NT2/D1 (cell line): ENCODE measurements around the gene GBP6.
"Not testable (repeated sequence)": the region's sequence is repeated elsewhere in the genome, so short reads cannot be mapped to it uniquely, and the experiment has no call there.

ENCODE experiments used
- DNase-seq: peaks from one replicate; pipeline ENCODE4 v3.0.0-alpha.2; 2011; ENCODE audit warnings: low read depth, low spot score
- H3K27me3 ChIP-seq: 2 replicates; pipeline ENCODE4 v1.6.0; 2011; ENCODE audit warnings: mild to moderate bottlenecking; ENCODE audit not compliant: insufficient read length, insufficient read depth
- H3K36me3 ChIP-seq: 2 replicates; pipeline ENCODE4 v1.6.1; 2011; ENCODE audit warnings: mild to moderate bottlenecking, low read length, mixed read lengths; ENCODE audit not compliant: insufficient read depth, insufficient read length
- H3K4me1 ChIP-seq: 2 replicates; pipeline ENCODE4 v1.5.1; 2011; ENCODE audit not compliant: insufficient read depth, insufficient read length
- H3K4me3 ChIP-seq: 2 replicates; pipeline ENCODE4 v1.5.1; 2011; ENCODE audit warnings: low read depth; ENCODE audit not compliant: insufficient read length
- H3K9ac ChIP-seq: 2 replicates; pipeline ENCODE4 v1.6.0; 2011; ENCODE audit warnings: low read depth; ENCODE audit not compliant: insufficient read length
- H3K9me3 ChIP-seq: 2 replicates; pipeline ENCODE4 v1.5.1; 2011; ENCODE audit warnings: mild to moderate bottlenecking, low read length; ENCODE audit not compliant: insufficient read depth
- SUZ12 ChIP-seq: IDR thresholded peaks from 2 replicates; pipeline ENCODE4 v1.6.1; 2011; ENCODE audit not compliant: insufficient read length, insufficient read depth; ENCODE audit errors: extremely low read depth
- YY1 ChIP-seq: IDR thresholded peaks from 2 replicates; pipeline ENCODE4 v1.6.1; 2011; ENCODE audit not compliant: insufficient read length, insufficient read depth
- ZNF274 ChIP-seq: IDR thresholded peaks from 2 replicates; pipeline ENCODE4 v1.6.1; 2011; ENCODE audit warnings: mild to moderate bottlenecking, low read depth, low read length

The GBP6 gene

DNA sequence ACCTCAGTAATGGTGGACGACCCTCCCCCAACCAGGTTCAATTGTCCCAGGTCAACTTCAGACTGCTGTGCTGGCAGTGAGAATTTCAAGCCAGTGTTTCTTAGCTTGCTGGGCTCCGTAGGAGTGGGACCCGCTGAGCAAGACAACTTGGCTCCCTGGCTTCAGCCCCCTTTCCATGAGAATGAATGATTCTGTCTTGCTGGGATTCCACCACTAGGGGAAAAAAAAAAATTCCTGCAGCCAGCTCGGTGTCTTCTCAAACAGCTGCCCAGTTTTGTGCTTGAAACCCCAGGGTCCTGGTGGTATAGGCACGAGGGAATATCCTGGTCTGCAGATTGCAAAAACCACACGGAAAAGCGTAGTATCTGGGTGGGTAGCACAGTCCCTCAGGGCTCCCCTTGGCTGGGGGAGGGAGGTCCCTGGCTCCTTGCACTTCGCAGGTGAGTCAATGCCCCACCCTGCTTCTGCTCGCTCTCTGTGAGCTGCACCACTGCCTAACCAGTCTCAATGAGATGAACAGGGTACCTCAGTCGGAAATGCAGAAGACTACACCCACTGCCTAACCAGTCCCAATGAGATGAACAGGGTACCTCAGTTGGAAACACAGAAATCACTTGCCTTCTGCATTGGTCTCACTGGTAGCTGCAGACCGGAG, 41.5 kb downstream of the GBP6 start:
- H3K9me3 ChIP-seq, result no peaks in the 10 kb centered on the region
- no peak overlapping the region for H3K9ac ChIP-seq
- no peak for TF ChIP-seq SUZ12
- TF ChIP-seq YY1, result no peak
- no peak for TF ChIP-seq ZNF274
- no peaks in the 10 kb centered on the region for H3K4me1 ChIP-seq
- no peak for DNase-seq
- H3K4me3 ChIP-seq, result no peak overlapping the region
- no peaks in the 10 kb centered on the region for H3K36me3 ChIP-seq
- no peaks in the 10 kb centered on the region for H3K27me3 ChIP-seq

DNA sequence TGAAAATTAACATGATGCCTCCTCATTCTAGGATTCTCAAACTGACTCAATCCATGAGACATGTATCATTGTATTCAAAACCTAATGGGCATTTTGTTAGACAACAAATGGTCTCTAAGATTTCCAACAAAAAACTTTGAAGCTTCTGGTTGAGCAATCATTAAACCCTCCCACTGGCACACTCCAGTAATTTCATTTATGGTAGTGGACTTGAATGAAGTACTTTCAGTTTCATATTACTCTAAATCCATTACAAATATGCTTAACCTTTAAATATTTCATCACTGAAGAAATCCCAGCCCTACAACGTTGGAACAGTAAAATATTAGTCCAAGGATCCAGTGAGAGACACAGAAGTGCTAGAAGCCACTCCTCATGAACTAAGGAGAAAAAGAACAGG, 43.5 kb downstream of the GBP6 start:
- Histone ChIP-seq H3K4me3 (no peak overlapping the region), H3K4me1 (no peaks in the 10 kb centered on the region), H3K27me3 (no peaks in the 10 kb centered on the region), H3K9ac (no peak overlapping the region), H3K36me3 (no peaks in the 10 kb centered on the region), H3K9me3 (no peaks in the 10 kb centered on the region)
- no peak for DNase-seq
- TF ChIP-seq ZNF274 (no peak), SUZ12 (no peak), YY1 (no peak)

DNA sequence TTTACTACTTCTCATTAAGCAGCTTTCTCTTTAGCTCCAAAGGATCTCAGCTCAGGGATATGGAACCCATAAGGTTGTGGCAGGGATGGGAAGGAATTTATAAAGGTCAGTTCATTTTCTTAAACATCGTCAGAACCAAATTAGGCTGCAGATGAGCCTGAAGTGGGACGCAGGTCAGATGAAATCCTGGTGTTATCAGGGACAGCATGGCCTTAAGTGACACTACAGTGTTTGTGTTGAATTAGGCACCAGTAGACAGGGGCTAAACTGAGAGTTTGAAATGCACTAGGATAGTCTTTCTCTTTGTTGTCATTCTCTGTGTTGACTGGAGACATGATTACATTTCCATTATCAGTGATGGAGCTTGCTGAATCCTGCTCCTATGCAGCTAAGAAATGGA, 43.9 kb downstream of the GBP6 start:
- not testable (repeated sequence) for DNase-seq

DNA sequence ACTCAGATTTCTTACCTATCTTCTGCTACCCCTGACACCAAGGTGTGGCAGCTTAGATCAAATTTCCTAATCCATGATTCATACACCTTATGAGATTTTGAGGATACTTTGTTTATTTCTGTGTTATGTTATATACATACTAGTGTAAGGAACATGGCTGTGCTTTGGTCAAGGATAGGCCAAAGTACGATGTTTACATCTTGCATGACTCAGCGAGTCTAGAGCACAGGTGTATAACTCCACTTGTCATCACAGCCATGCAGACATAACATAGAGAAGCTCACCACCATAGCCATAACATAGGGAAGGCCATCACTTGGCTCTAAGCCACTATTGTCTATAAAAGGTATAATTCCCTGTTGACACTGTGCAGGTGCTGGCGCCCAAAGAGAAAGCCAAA, 61.2 kb downstream of the GBP6 start:
- Histone ChIP-seq H3K27me3 (no peaks in the 10 kb centered on the region), H3K4me3 (no peak overlapping the region), H3K9me3 (no peaks in the 10 kb centered on the region), H3K36me3 (no peaks in the 10 kb centered on the region), H3K4me1 (no peaks in the 10 kb centered on the region), H3K9ac (no peak overlapping the region)
- TF ChIP-seq SUZ12 (no peak), YY1 (no peak)
- DNase-seq, result no peak

More for the DNA sequence above, 43.9 kb downstream of the GBP6 start:
- H3K9ac ChIP-seq, H3K27me3 ChIP-seq, H3K4me3 ChIP-seq, H3K36me3 ChIP-seq, H3K4me1 ChIP-seq, H3K9me3 ChIP-seq: not testable (repeated sequence)

DNA sequence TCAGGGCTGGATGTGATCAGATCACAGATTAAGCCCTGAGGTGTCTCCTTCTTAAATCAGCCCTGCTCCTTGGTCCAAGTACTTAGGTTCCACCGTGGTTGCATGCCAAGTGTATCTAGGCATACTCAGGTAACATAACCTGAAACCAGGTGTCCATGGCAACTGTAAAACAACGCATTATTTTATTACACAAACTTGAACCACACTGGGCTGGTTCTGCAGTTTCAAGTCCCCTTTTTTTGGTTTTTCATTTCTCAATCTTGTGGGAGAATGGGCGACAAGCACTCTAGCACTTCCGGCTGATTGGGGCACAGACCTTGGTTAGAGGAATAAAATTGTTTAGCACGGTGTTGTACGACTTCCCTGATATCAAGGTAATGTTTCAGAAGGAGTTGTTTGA, 65.2 kb downstream of the GBP6 start:
- Histone ChIP-seq H3K9me3 (no peaks in the 10 kb centered on the region), H3K36me3 (no peaks in the 10 kb centered on the region), H3K9ac (no peak overlapping the region), H3K4me1 (no peaks in the 10 kb centered on the region), H3K4me3 (no peak overlapping the region), H3K27me3 (no peaks in the 10 kb centered on the region)
- DNase-seq, result no peak
- no peak for TF ChIP-seq YY1
- no peak for TF ChIP-seq SUZ12
- no peak for TF ChIP-seq ZNF274

DNA sequence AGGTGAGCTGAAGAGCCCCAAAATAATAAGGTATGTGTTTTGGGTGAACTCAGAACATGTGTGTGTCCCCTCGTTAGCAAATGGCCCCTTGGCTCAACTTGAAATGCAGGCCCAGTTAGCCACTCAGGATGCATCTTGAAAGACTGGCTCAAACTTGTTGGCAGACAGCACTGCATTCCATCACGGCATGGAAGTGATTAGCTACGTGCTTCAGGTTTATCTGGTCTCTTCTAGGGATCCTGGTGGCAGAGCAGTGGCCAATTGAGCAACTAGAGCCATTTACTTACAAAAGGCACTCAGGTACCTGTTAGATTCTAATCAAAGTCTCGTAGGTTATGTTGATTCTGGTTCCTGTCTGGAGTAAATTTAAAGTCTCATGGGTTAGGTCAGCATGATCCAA, 65.8 kb downstream of the GBP6 start:
- not testable (repeated sequence) for H3K4me3 ChIP-seq, H3K9me3 ChIP-seq, H3K4me1 ChIP-seq, DNase-seq, H3K36me3 ChIP-seq, H3K9ac ChIP-seq, H3K27me3 ChIP-seq

DNA sequence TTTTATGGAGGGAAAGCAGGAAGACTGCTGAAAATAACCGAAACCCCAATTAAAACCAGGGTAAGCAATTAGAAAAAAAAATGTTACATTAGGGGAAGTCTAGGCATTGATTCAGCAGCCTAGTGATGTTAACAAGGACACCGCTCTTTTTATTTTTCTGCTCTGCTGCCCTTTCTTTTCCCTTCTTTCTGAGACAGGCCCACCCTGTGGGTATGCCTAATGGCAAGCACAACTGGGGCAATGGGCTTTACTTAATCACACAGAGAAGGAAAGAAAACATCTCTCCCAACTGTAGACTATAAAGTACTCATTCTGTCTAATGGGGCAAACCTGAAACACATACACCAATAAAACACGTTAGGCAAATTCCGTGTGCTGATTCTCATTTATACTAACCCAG, 69.6 kb downstream of the GBP6 start:
- Histone ChIP-seq H3K27me3 (no peaks in the 10 kb centered on the region), H3K36me3 (no peaks in the 10 kb centered on the region), H3K4me3 (no peak overlapping the region), H3K4me1 (no peaks in the 10 kb centered on the region), H3K9ac (no peak overlapping the region), H3K9me3 (peaks cover 5% of the 10 kb centered on the region; the same call in 1 of the 2 replicates)
- TF ChIP-seq YY1, result no peak
- no peak for TF ChIP-seq SUZ12
- TF ChIP-seq ZNF274, result no peak
- DNase-seq, result no peak

DNA sequence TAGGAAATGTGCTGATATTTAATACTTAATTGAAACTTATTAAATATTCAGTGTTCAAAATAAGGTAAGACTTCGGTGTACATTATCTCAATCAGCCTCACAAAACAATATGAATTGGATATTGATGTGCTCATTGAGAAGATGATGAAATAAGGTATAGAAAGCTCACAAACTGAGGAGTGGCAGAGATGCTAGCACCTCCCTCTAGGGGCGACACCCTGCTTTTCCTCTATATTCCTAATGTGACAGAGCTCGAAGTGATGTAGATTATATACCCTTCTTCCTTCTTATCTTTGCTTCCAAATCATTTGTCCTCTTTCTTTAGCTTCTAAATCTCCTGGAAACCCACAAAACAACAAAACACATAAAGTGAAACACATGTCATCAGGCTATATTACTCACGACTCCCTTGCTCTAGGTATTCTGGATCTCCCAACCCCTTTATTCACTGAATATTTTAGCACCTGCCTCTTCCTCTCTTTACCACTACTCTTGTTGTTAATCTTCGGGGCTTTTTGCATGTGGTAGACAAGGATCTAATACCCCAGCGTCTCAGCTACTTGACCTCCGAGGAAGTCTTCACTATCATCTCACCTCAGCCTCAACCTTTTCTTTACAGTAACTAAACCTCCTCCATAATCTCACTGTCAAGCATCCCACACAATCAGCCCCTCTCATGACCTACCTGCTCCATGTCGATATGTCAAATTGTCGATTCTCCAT, 70.4 kb downstream of the GBP6 start:
- H3K9me3 ChIP-seq, H3K4me3 ChIP-seq, H3K9ac ChIP-seq, H3K27me3 ChIP-seq, DNase-seq, H3K4me1 ChIP-seq, H3K36me3 ChIP-seq: not testable (repeated sequence)
